ENCODE data around the gene KLK15. TPM values are rescaled to one million over a fixed set of nuclear protein-coding genes. Genes with fewer than 3 reads are reported as not detected.

Gene KLK15
- total and polyA plus RNA-seq, 2 of the 8 experiments (the other 6 are each of a cell fraction or from before 2014, with no cell fraction given) = not detected

DNA sequence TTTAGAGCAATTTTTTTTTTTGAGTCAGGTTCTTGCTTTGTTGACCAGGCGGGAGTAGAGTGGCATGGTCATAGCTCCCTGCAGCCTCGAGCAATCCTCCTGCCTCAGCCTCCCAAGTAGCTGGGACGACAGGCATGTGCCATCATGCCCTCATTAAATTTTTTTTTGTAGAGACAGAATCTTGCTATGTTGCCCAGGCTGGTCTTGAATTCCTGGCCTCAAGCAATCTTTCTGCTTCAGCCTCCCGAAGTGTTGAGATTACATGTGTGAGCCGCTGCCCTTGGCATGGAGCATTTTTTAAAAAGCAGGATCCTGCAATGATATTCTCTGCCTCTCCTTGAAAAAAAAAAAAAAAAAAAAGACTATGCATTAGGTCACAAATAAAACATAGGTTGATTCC lies 57.2 kb downstream of the KLK15 start:
- Histone ChIP-seq H3K9me3 (ENCODE audit: insufficient read depth in 2 of 2, low read depth in 1 of 2, low read length in 1 of 2) (no peaks in the 10 kb centered on the region; a peak in 1 of 4 replicates), H3K23ac (ENCODE audit: insufficient read length) (no peak overlapping the region), H3K27me3 (replicated peaks in 1 of 4; ENCODE audit: control insufficient read depth in 3 of 4, extremely low read depth in 1 of 4, insufficient read depth in 3 of 4, low read length in 3 of 4) (peaks cover 3 to 53% (median 32%) of the 10 kb centered on the region in 4 experiments), H3K4ac (replicated peaks; ENCODE audit: insufficient read length, low read depth, low read length) (no peak overlapping the region), H3K79me2 (ENCODE audit: control insufficient read depth in 1 of 2, insufficient read depth in 2 of 2, low read length in 2 of 2) (no peaks in the 10 kb centered on the region), H3K56ac (replicated peaks; ENCODE audit: insufficient read length, low read depth, low read length) (no peak overlapping the region), H3K14ac (ENCODE audit: insufficient read length) (no peak overlapping the region), H2AK5ac (ENCODE audit: low read depth, low read length) (no peak overlapping the region), H3K79me1 (ENCODE audit: low read depth, low read length) (no peaks in the 10 kb centered on the region), H4K20me1 (replicated peaks in 1 of 2; ENCODE audit: control insufficient read depth in 1 of 2, insufficient read depth in 2 of 2, low read length in 2 of 2) (peaks cover 0 to 2% of the 10 kb centered on the region in 2 experiments), H3K9ac (replicated peaks in 1 of 4; ENCODE audit: extremely low read depth in 1 of 4, low read depth in 3 of 4, low read length in 3 of 4) (no peak overlapping the region), H3K36me3 (ENCODE audit: control insufficient read depth in 2 of 4, insufficient read depth in 4 of 4, low read length in 3 of 4) (no peaks in the 10 kb centered on the region), H4K8ac (ENCODE audit: extremely low read depth, insufficient read depth, low read length) (no peak overlapping the region), H2BK5ac (ENCODE audit: low read depth, low read length) (no peak overlapping the region), H2BK20ac (ENCODE audit: low read length) (no peak overlapping the region), H4K5ac (ENCODE audit: insufficient read length, low read depth, low read length) (no peak overlapping the region), H3K4me2 (ENCODE audit: insufficient read depth in 1 of 2, low read depth in 2 of 2, low read length in 2 of 2) (no peak overlapping the region), H3K4me1 (replicated peaks in 1 of 4; ENCODE audit: control insufficient read depth in 3 of 4, insufficient read depth in 4 of 4, low read length in 3 of 4) (peaks cover 2 to 7% (median 4%) of the 10 kb centered on the region in 4 experiments; a peak in 5 of 7 replicates), H2BK120ac (replicated peaks; ENCODE audit: low read depth, low read length) (no peak overlapping the region), H2AFZ (ENCODE audit: low read length) (no peak overlapping the region), H3K18ac (ENCODE audit: extremely low read depth, low read length) (no peak overlapping the region), H2BK12ac (ENCODE audit: low read depth, low read length) (no peak overlapping the region), H3K23me2 (ENCODE audit: low read depth, low read length) (peaks cover 4% of the 10 kb centered on the region; the same call in 1 of the 2 replicates), H3K27ac (ENCODE audit: low read depth, low read length) (no peak overlapping the region), H4K91ac (replicated peaks; ENCODE audit: insufficient read length, low read length) (no peak overlapping the region), H2BK15ac (ENCODE audit: low read length) (no peak overlapping the region), H3K4me3 (ENCODE audit: extremely low read depth in 1 of 4, insufficient read depth in 2 of 4, low read depth in 3 of 4, low read length in 4 of 4) (no peak overlapping the region)
- WGBS, 2 experiments (ENCODE audit: extremely low coverage in 1 of 2, insufficient coverage in 1 of 2, insufficient read length in 1 of 2, insufficient replicate concordance in 2 of 2, low coverage in 1 of 2, low lambda C conversion rate in 2 of 2, missing lambda C conversion rate in 1 of 2) = 80% methylated on average over 5 of the region's 5 CpGs; no CpG with 5 or more reads in 1 of the 2 experiments
- ChIA-PET CTCF (ENCODE audit: partially characterized antibody) (interaction anchor here (10.0 to 10.2 kb wide), 2 partner anchors 54 to 71 kb away, joined by 134 to 170 read pairs; partner anchors contain the start of genes CLEC11A and SHANK1), POLR2A (ENCODE audit: partially characterized antibody) (interaction anchor here (9.7 kb wide), 1 partner anchor 18 kb away, joined by 110 read pairs; the partner anchor contains the start of gene ACP4)
- DNase-seq (ENCODE audit: low read depth in 1 of 2, low spot score in 2 of 2) = no peak
- no peak for FAIRE-seq
- TF ChIP-seq HDAC2 (IDR thresholded peaks at IDR 0.05; ENCODE audit: borderline replicate concordance in 1 of 2, low read depth in 2 of 2, low read length in 2 of 2) (no peak), CEBPB (IDR thresholded peaks at IDR 0.05; ENCODE audit: low read depth, low read length) (no peak), KDM4A (IDR thresholded peaks at IDR 0.05; ENCODE audit: low read depth, low read length, severe bottlenecking) (no peak), SIN3A (conservative IDR thresholded peaks at IDR 0.05 in 1 of 2, IDR thresholded peaks at IDR 0.05 in 1 of 2; ENCODE audit: low read depth in 1 of 2, low read length in 2 of 2) (no peak), TAF7 (optimal IDR thresholded peaks at IDR 0.05; ENCODE audit: borderline replicate concordance, low read depth, low read length) (no peak), ATF3 (IDR thresholded peaks at IDR 0.05; ENCODE audit: insufficient read depth, low read depth, low read length) (no peak), SIX5 (IDR thresholded peaks at IDR 0.05; ENCODE audit: low read depth, low read length) (no peak), YY1 (IDR thresholded peaks at IDR 0.05; ENCODE audit: low read depth, low read length) (no peak), POLR2AphosphoS5 (IDR thresholded peaks at IDR 0.05; ENCODE audit: low read depth, low read length) (no peak), SUZ12 (IDR thresholded peaks at IDR 0.05; ENCODE audit: low read length) (no peak), FOSL1 (IDR thresholded peaks at IDR 0.05; ENCODE audit: insufficient read depth, low read depth, low read length) (no peak)
- TF ChIP-seq, protein P1, sequence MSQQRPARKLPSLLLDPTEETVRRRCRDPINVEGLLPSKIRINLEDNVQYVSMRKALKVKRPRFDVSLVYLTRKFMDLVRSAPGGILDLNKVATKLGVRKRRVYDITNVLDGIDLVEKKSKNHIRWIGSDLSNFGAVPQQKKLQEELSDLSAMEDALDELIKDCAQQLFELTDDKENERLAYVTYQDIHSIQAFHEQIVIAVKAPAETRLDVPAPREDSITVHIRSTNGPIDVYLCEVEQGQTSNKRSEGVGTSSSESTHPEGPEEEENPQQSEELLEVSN (IDR thresholded peaks at IDR 0.05) = no peak

Data from H1 (cell line).